ENCODE data around the gene BICDL2. TPM values are rescaled to one million over a fixed set of nuclear protein-coding genes. Genes with fewer than 3 reads are reported as not detected.
A peak's percentile ranks its signal among the peaks of the same experiment; 100 is the strongest.

BICDL2 gene
- total RNA-seq, 1 donor = under 0.01 TPM

DNA sequence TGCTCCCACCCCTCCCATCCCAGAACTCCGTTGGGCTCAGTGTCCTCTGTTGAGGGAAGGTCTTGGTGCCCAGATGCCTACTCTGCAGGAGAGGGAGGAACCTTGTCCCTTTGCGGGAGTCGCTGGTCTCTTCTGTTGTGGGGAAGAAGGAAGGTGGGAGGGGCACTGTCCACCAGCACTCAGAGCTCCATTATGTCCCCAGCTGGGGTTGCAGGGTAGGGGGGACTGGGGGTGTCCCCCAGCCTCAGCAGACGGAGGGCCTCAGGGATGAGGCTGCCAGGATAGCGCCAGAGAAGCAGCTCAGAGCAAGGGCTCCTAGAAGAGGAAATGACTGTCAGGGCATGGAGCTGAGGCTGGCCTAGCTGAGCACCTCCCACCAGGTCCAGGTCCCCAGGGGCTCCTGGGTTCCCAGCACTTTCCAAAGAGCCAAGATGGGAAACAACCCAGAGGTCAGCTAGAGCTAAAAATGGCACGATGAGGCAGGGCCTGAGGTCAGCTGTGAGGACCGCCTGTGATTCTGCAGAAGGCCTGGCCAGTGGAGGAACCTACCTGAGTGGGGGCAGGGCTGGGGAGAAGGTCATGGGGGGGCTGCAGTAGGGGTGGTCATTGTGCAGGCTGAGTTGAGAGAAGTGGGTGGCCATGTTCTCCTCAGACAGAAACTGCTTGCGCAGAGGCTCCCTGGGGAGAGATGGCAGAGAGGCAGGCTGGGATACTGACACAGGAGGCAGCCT is 13.9 kb downstream of the BICDL2 start:
- peak; percentile 8 for DNase-seq (ENCODE audit: low read depth)
- H3K4me3 ChIP-seq (ENCODE audit: low read depth, low read length) = peak overlapping the region; percentile 88
- no peak for TF ChIP-seq CTCF (IDR thresholded peaks at IDR 0.05; ENCODE audit: insufficient read depth, low read depth, low read length)

DNA sequence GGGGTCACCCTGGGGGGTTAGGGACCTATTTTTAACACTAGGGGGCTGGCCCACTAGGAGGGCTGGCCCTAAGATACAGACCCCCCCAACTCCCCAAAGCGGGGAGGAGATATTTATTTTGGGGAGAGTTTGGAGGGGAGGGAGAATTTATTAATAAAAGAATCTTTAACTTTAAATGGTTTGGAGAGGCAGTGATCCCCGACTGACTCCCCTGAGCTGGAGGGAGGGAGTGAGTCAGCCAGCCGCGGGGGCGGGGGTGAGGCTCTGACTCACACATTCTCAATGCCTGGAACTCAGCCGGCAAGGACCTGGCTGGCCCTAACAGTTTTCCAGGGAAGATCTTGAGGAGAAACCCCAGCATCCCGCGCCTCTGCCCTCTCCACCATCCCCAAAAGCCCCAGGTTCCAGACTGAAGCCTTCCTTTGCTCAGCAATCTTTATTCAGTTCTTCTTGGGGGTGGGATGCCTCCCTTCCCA is 14.5 kb downstream of the BICDL2 start:
- peak; percentile 93 for DNase-seq (ENCODE audit: low read depth)
- no peak for TF ChIP-seq CTCF (IDR thresholded peaks at IDR 0.05; ENCODE audit: insufficient read depth, low read depth, low read length)
- peak overlapping the region; percentile 88 for H3K4me3 ChIP-seq (ENCODE audit: low read depth, low read length)

DNA sequence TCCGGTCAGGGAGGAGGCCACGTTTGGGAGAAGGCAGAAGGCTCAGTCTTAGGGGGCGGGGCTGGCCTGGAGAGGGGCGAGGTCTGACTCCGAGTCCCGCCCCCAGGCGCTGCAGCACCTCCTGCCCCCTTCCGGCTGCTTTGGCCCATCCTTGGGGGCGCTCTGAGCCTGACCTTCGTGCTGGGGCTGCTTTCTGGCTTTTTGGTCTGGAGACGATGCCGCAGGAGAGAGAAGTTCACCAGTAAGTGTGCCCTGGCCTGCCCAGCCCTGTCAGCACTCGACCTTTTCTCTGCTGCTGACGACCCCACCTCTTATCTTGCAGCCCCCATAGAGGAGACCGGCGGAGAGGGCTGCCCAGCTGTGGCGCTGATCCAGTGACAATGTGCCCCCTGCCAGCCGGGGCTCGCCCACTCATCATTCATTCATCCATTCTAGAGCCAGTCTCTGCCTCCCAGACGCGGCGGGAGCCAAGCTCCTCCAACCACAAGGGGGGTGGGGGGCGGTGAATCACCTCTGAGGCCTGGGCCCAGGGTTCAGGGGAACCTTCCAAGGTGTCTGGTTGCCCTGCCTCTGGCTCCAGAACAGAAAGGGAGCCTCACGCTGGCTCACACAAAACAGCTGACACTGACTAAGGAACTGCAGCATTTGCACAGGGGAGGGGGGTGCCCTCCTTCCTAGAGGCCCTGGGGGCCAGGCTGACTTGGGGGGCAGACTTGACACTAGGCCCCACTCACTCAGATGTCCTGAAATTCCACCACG is 15.1 kb downstream of the BICDL2 start:
- DNase-seq (ENCODE audit: low read depth) = peak; percentile 80
- peak overlapping the region; percentile 70 for H3K4me3 ChIP-seq (ENCODE audit: low read depth, low read length)
- TF ChIP-seq CTCF (IDR thresholded peaks at IDR 0.05; ENCODE audit: insufficient read depth, low read depth, low read length) = peak; percentile 39

DNA sequence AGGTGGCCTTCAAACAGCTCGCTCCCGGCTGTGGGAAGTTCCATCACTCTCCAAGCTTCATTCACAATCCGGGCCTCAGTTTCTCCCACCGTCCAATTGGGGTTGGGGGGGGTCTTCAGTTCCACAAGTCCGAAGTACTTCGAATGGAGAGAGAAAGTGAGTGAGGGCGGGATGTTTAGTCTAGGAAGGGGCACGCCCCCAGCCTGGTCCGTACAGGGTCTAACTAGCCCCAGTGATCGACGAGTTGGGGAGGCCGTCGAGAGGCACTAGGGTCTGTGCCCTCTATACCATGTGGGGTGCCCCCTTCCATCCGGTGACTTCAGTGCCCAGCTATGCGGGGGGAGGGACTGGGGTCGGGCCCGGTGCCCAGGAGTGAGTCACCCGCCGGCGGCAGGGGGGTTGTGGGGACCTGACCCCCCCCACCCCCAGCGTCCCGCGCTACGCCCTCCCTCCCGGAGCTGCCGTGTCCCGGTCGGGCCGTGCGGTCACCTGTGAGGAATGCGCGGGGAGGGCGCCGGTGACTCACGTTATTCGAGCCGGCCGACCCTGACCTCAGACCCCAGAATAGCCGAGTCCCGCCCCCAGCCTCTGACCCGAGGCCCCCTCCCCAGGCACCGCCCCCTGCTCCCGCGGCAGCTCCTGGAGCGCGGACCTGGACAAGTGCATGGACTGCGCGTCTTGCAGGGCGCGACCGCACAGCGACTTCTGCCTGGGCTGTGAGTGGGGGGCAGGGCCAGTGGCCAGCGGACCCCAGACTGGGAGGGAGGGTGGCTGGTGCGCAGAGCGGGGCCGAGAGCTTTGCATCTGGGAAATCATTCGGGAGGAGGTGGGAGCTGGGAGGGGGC is 15.9 kb downstream of the BICDL2 start:
- TF ChIP-seq CTCF (IDR thresholded peaks at IDR 0.05; ENCODE audit: insufficient read depth, low read depth, low read length) = no peak
- peak overlapping the region; percentile 70 for H3K4me3 ChIP-seq (ENCODE audit: low read depth, low read length)
- DNase-seq (ENCODE audit: low read depth) = peak; percentile 82

GRCh38 chr16:3020247-3020603 is 16.5 kb downstream of the BICDL2 start, which contains the start of gene TNFRSF12A:
Gene TNFRSF12A, plus strand, starts transcription at chr16:3020368. Its CDS starts 30 bp downstream, at chr16:3020398.
- TF ChIP-seq CTCF (IDR thresholded peaks at IDR 0.05; ENCODE audit: insufficient read depth, low read depth, low read length) = no peak

GRCh38 chr16:3019594-3020246 is 17.0 kb downstream of the BICDL2 start:
- peak overlapping the region; percentile 70 for H3K4me3 ChIP-seq (ENCODE audit: low read depth, low read length)
- no peak for DNase-seq (ENCODE audit: low read depth)
- TF ChIP-seq CTCF (IDR thresholded peaks at IDR 0.05; ENCODE audit: insufficient read depth, low read depth, low read length) = no peak

More at GRCh38 chr16:3020247-3020603, 16.5 kb downstream of the BICDL2 start, which contains the start of gene TNFRSF12A:
- DNase-seq (ENCODE audit: low read depth) = peak; percentile 70
- H3K4me3 ChIP-seq (ENCODE audit: low read depth, low read length) = peak within 1 kb of the TSS; percentile 70
